Jurkat, Clone E6-1 (cell line): Measurements from ENCODE around the gene LBHD2. TPM values are rescaled to one million over a fixed set of nuclear protein-coding genes. Genes with fewer than 3 reads are reported as not detected.
"Not testable (repeated sequence)": the region's sequence is repeated elsewhere in the genome, so short reads cannot be mapped to it uniquely, and the experiment has no call there.

Experiments used
- DNase-seq: peaks from one replicate; pipeline ENCODE4 v3.0.0-alpha.2; 2011; ENCODE audit warnings: low read depth, low spot score
- H3K4me3 ChIP-seq: 2 replicates; pipeline ENCODE4 v1.5.1; 2011; ENCODE audit warnings: mild to moderate bottlenecking, low read length, control low read depth, moderate library complexity
- polyA plus RNA-seq: library from polyadenylated mRNA; unstranded; fragments of >200 nt; gene quantifications from one replicate; pipeline ENCODE4 v1.2.1, GENCODE V29; 2012; ENCODE audit warnings: missing spikeins; ENCODE audit not compliant: insufficient read length, insufficient read depth

Gene LBHD2
- not detected for polyA plus RNA-seq

DNA sequence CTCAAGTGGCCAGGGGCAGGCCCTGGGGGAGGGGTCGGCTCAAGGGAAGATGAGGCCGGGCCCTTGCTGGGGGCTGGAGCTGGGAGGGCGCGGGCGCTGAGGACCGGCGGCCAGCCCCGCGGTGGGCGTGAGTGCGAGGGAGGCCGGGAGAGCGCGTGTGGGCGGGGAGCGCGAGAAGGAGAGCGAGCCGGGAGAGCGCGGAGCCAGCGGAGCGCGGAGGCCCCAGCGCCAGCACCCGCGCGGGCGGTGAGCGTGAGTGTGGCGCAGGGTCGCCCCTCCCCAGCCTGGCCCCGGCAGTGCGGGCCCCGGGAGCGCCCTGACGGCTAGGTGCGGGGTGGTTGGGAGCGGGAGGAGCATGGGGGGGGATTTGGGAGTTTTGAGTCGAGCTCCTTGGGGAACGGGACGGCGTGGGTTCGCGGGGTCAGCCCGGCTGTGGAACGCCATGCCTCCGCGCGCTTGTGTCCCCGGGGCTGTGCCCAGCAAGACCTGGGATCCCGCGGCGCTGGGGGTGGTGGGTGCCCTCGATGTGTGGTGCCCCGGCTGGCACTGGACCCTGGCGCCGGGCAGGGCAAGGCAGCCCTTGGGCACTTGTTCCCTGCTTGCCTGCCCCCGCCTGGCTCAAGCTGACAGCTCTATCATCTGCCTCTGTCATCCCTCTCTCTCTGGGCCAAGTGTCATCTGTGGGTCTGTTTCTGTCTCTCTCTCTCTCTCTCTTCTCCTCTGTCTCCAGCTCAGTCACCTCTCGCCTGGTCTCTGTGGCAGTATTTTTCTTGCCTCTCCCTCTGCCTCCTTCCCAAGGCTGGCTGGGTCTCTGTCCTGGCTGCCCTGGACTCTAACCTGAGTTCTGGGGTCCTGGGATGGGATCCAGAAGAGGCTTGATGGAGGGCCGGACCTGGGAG lies at the start of gene LBHD2:
Gene LBHD2 (plus strand): TSS at position 190 of the 899 bp plus-strand sequence. CDS start 1,803 bp downstream, outside the sequence.
- DNase-seq: no peak
- no peak within 1 kb of the TSS for H3K4me3 ChIP-seq

DNA sequence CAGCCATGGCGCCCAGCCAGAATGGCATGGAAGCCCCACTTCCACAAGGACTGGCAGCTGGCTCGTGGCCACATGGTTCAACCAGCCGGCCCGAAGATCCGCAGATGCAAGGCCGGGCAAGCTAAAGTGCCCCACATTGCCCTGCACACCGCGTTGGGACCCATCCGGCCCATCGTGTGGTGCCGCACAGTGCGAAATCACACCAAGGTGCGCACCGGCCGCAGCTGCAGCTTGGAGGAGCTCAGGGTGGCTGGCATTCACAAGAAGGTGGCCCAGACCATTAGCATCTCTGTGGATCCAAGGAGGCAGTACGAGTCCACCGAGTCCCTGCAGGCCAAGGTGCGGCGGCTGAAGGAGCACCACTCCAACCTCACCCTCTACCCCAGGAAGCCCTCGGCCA lies 42.5 kb upstream of the LBHD2 start:
- DNase-seq: no peak
- no peak overlapping the region for H3K4me3 ChIP-seq

DNA sequence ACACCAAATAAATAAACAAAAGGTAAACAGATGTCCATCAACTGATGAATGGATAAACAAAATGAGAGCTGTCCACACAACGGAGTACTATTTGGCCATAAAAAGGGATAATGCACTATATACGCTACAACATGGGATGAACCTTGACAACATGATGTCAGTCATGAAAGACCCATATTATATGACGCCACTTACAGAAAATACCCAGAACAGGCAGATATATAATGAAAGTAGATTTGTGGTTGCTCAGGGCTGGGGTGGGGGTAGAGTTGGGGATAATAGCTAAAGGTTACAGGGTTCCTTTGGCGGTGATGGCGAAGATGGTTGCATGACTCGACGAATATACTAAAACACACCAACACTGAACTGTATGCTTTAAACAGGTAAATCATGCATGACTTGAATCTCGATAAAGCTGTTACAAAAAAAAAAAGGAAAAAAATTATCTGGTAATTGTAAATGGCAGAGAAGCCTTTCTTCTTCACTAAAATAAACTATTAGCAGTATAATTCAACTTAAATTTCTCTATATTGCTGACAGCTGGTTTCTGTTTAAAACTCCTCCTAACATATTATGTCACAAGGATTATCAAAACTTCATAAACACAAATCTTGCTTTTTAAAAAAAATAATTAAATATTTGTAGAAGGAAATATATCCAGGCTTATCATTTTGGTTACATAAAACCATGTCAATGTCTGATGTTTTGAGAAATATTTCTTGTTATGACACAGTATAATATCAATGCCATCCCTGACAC lies 40.6 kb upstream of the LBHD2 start:
- no peak for DNase-seq
- no peak overlapping the region for H3K4me3 ChIP-seq

DNA sequence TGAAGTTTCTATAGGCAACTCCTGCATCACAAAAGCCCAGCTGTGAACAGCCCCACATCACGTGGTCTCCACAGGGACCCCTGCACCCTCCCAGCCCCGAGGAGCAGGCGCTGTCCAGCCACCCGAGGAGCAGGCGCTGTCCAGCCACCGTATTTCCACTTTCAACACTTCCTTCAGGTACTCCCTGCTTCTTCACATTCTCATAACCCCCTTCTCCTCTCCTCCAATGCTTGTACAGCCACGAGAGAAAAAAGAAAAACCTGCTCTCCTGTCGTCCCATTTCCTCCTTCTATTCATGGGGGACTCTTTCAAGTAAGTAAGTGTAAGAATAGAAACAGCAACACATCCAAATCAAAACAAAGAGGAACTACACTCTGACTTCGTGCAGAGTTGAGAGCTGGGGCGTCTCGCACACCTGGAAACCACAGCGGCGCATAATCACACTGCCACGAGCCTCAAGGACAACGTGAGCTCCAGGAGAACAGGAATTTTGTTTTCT lies 38.6 kb upstream of the LBHD2 start:
- no peak overlapping the region for H3K4me3 ChIP-seq
- no peak for DNase-seq

DNA sequence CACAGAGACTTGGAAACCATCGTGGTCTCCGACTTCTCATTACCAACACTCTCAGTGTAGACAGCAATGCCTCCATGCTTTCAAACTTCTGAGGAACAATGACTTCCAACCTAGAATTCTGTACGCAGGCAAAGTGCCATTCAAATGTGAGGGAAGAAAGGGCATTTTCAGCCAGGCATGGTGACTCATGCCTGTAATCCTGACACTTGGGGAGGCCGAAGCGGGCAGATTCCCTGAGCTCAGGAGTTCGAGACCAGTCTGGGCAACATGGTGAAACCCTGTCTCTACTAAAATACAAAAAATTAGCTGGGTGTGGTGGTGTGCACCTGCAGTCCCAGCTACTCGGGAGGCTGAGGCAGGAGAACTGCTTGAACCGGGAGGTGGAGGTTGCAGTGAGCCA lies 36.6 kb upstream of the LBHD2 start:
- not testable (repeated sequence) for DNase-seq, H3K4me3 ChIP-seq

DNA sequence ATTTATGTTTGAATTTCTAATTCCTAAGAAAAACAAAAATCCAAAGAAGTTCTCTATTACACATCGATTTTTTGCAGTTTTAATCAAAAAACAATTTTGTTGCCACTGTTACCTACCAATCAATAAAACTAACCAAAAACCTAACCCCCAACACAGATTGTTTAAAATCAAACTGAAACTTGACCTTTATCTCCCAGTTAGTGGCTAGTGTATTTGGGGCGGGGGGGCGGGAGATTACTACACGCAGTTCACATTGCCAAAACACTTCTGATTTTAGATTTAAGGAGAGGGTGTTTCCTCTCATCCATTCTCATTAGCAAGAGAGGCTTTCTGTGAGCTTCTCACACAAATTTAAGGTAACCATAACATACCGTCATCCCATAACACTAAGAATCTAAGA lies 33.1 kb upstream of the LBHD2 start:
- H3K4me3 ChIP-seq: no peak overlapping the region
- no peak for DNase-seq

DNA sequence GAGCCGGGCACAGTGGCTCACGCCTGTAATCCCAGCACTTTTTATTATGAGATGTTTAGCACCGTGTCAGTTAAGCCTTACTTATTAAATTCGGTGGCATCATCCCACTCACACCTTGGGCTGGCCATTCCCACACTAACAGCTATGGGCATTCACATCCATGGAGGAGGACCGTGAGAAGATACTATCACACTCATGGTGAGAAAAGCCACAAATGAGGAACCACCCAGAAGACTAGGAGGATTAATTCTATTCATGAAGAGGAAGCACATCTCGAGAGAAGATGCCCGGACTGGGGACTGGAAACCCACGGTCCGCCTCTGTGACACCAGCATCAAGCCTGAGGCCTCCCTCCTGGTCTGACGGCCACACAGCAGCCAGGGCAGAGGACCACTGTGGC lies 31.6 kb upstream of the LBHD2 start:
- no peak overlapping the region for H3K4me3 ChIP-seq
- DNase-seq: no peak

DNA sequence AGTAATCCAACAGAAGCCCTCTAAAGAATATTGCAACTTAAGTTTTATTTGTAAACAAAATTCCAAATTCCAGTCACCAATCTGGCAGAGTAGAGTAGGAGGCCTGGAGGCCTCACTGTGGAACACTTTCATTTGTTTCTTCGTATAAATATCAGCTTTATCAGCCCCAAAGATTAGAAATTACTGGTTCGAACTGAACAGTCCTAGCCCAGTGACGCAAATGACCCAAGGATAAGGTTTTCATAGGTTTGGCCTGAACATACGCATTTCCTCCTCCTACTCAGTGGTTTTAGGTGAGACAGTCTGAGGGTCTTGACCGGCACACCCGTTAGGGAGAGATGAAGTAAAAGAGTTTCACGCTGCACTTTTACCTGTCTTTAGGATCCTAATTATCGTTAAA lies 28.3 kb upstream of the LBHD2 start:
- DNase-seq: no peak
- H3K4me3 ChIP-seq: no peak overlapping the region

DNA sequence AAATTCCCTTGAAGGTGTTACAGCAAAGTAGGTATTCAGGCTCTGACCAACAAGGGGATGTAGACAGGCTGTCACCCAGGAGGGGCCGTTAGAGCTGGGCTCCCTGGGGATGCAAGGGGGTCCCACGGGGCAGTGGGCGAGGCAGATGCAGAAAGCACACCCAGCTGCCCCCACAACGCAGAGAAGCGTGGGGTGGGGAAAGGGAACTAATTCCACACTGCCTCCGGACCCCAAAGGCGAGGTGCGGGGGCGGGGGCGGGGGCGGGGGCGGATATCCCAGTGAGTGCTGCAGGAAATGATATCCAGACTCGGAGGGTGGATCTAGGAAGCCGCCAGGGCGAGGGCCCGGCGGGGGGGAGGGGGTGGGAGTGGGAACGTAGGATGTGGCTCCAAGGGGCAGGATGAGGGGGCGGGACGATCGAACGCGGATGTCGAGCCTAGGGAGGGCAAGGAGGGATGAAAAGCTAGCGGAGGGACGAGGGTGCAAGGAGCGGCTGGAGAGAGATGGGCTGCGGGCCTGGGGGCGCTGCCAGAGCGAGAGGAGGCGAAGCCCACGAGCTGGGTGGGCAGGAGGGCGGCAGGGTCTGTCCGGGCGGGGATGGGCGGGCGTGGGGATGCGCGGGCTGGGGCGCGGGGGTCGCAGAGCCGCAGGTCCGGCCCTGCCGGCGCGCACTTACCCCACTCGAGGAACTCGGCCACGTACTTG lies 27.5 kb upstream of the LBHD2 start:
- DNase-seq: no peak
- H3K4me3 ChIP-seq: no peak overlapping the region

DNA sequence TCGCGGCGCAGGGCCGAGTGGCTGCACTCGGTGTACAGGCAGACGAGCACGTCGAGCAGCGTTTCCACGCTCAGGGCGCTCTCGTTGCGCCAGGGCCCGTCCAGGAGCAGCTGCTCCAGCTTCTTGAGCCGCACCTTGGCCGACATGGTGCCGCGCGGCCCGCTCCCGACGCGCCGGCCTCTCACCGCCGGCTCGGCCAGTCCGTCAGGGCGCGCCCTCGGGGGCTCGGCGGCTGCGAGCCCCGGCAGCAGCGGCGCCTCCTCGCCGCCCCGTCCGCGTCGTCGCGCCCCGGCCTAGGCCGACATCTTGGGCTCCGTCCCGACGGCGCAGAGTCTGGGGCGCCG lies 27.0 kb upstream of the LBHD2 start:
- no peak for DNase-seq
- no peak overlapping the region for H3K4me3 ChIP-seq

DNA sequence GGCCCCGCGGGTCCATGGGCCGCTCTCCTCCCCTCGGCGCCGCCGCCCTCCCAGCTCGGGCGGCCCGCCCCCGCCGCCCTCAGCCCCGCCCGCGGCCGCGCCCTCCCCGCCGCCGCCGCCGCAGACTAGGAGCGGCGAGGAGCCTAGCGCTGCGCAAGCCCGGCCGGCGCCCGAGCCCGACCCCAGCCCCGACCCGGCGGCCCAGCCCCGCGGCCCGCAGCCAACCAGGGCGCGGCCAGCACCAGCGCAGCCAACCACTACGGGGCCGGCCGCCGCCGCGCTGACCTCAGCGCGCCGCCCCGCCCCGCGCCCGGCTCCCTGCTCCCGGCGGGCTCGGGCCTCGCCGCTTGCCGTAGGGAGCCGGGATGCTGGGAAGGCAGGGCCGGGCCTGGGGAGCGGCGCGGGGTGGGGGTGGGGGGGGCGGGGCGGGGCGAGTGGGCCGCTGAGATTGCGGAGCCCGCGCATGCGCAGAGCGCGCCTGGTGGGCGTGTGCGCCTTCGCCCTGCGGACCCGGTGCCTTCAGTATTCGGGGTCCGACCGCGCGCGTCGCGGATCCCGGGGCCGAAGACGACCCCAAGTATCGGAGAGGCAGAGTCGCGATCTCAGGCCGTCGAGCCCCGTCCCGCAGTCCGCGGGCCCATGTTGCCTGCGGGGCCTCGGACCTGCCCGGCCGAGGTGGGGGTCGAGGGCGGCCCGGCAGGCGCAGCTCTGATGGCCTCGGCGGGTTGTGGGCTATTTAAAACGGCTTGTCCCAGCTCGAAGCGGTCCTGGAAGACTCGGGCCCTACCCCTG lies 26.4 kb upstream of the LBHD2 start, which contains the start of gene CDC42BPB:
Gene CDC42BPB (minus strand): TSS at position 178 of the 792 bp plus-strand sequence. CDS start 376 bp downstream, outside the sequence.
- no peak within 1 kb of the TSS for H3K4me3 ChIP-seq
- no peak for DNase-seq

DNA sequence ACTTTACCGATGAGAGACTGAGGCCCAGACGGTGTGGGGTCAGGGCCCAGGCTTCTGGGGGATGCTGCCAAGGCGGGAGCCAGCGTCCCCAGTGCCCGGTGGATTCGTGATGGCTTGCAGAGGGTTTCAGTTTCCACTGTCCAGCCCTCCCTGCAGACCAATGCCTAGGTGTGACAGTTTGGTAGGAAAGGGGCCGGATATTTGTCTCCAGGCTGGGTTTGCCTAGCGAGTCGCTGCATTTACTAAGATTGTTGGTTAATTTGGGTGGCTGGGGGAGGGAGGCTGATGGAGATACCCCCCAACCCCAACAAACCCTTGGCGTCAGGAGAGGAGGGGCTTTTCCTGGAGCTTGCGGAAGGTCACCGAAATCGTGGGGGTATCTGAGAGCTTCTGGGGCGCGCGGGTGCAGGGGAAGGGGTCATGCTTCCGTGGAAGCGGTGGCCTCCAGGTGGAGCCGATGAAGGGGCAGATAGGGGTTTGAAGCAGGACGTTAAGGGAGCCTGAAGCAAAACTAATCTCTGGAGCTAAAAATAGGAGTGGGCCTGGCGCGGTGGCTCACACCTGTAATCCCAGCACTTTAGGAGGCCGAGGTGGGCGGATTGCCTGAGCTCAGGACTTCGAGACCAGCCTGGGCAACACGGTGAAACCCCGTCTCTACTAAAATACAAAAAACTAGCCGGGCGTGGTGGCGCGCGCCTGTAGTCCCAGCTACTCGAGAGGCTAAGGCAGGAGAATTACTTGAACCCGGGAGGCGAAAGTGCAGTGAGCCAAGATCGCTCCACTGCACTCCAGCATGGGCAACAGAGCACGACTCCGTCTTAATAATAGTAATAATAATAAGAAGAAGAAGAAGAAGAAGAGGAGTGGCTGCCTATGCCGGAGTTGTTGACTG lies 25.6 kb upstream of the LBHD2 start:
- no peak for DNase-seq
- H3K4me3 ChIP-seq: no peak overlapping the region

DNA sequence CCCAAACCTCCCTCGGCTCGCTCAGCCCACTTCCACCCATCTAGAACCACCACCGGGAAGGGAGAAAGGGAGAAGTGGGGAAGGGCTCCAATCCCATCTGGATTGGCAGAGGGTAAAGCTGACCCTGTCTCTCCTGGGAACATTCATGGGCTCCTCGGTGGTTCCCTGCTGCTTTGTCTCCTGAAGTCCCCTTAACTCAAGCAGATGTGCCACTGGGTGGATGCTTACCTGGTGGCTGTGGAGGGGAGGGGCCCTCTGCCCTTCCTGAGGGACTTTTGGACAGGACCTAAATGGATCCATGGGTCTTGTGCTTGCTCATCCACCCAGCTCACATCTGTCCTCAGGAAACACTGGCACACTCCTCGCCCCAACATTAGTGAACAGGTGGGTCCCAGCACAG lies 24.5 kb upstream of the LBHD2 start:
- no peak for DNase-seq
- H3K4me3 ChIP-seq: no peak overlapping the region

DNA sequence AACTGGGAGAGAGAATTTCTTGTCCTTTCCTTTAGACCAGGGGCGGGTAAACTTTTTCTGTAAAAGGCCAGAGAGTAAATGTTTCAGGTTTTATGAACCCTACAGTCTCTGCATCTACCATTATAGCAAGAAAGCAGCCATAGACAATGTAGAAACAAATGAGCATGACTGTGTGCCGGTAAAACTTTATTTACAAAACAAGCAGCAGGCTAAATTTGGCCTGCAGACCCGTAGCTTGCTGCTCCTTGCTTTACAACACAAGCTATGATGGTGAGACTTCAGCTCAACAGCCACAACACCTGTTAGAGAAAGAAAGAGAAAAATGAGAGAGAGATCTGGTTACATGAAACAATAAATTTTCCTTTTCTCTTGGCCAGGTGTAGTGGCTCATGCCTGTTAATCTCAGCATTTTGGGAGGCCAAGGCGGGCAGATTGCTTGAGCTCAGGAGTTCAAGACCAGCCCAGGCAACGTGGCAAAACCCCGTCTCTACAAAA lies 22.5 kb upstream of the LBHD2 start:
- DNase-seq: no peak

DNA sequence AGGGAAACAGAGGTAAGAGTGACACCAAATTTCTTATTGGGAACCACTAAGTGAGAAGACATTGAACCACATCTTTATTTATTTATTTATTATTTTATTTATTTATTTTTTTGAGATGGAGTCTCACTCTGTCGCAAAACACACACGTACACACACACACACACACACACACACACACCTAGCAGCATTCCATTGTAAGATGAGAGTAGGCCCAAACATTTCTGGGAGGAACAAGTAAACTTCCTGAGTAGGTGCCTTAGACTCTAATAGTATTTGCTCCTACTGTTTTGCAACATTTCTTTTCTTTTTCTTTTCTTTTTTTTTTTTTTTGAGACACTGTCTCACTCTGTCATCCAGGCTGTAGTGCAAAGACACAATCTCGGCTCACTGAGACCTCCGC lies 19.6 kb upstream of the LBHD2 start:
- DNase-seq: no peak
- no peak overlapping the region for H3K4me3 ChIP-seq

More for the DNA sequence above, 22.5 kb upstream of the LBHD2 start:
- H3K4me3 ChIP-seq: no peak overlapping the region

DNA sequence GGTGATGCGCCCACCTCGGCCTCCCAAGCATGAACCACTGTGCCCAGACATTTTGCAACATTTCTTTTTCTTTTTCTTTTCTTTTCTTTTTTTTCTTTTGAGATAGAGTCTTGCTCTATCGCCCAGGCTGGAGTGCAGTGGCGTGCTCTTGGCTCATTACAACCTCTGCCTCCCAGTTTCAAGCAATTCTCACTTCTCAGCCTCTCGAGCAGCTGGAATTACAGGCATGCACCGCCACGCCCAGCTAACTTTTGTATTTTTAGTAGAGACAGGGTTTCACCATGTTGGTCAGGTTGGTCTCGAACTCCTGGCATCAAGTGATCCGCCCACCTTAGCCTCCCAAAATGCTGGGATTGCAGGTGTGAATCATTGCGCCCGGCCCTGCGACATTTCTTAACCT lies 19.0 kb upstream of the LBHD2 start:
- DNase-seq: no peak
- no peak overlapping the region for H3K4me3 ChIP-seq

DNA sequence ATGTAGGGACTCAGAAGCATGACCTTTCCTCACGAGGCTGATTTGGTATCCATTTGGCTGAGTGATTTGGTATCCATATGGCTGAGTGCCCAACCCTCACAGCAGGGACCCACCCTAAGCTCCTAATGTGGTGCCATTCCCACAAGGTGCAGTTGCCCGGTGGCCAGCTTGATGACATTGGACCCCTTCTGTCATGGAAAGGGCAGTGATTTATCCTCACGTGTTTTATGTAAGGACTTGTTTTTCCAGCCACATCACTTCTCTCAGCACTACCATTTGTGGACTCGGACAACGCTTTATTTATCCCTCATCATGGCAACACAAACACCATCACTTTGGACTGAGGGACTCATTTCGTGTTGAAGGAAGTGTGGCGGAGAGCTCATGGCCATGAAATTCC lies 18.1 kb upstream of the LBHD2 start:
- DNase-seq: no peak

DNA sequence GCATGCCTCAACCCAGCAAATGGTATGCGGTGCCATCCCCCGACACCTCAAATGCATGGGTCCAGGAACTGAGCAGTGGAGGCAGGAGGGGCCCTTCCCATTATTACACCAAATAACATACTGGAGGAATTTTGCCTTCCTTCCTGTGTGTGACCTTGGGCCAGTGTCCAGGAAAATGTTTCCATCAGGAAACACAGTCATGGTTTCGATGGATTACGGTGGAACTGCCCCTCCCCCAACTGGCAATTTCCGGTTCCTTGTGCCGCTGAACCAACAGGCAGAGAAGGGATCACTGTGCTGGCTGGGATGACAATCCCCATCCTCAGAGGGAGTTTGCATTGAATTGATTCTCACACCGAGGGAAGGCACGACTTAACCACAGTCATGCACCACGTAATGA lies 17.6 kb upstream of the LBHD2 start:
- no peak overlapping the region for H3K4me3 ChIP-seq
- DNase-seq: no peak

More for the DNA sequence above, 18.1 kb upstream of the LBHD2 start:
- no peak overlapping the region for H3K4me3 ChIP-seq
